ENCODE results near the gene ERI3. TPM values are rescaled to one million over a fixed set of nuclear protein-coding genes. Genes with fewer than 3 reads are reported as not detected.

ERI3 gene
- total RNA-seq, 1 donor from 2014 or later, result 70.7 TPM

GRCh38 chr1:44262816-44263567, 92.1 kb downstream of the ERI3 start:
- Mint-ChIP-seq H3K27ac (no peak overlapping the region), H3K36me3 (peaks cover 3% of the 10 kb centered on the region), H3K9me3 (no peaks in the 10 kb centered on the region), H3K27me3 (ENCODE audit: low read depth) (no peaks in the 10 kb centered on the region), H3K4me3 (no peak overlapping the region), H3K4me1 (peaks cover 3% of the 10 kb centered on the region)
- TF ChIP-seq CTCF (IDR thresholded peaks at IDR 0.05; ENCODE audit: unreplicated experiment), result no peak
- DNase-seq (ENCODE audit: low spot score in 2 of 2, unreplicated experiment in 2 of 2), result no peak

- Mint-ChIP-seq H3K4me1 (peaks cover 6% of the 10 kb centered on the region), H3K27me3 (ENCODE audit: low read depth) (no peaks in the 10 kb centered on the region), H3K27ac (no peak overlapping the region), H3K4me3 (no peak overlapping the region), H3K36me3 (peaks cover 3% of the 10 kb centered on the region), H3K9me3 (no peaks in the 10 kb centered on the region)
- no peak for TF ChIP-seq CTCF (IDR thresholded peaks at IDR 0.05; ENCODE audit: unreplicated experiment)
- no peak for DNase-seq (ENCODE audit: low spot score in 2 of 2, unreplicated experiment in 2 of 2)
These were observed 92.6 kb downstream of the ERI3 start for GRCh38 chr1:44262414-44262813.

- H3K27me3 Mint-ChIP-seq (ENCODE audit: low read depth), result no peaks in the 10 kb centered on the region
- H3K9me3 Mint-ChIP-seq, result no peaks in the 10 kb centered on the region
- H3K36me3 Mint-ChIP-seq, result peaks cover 3% of the 10 kb centered on the region
- no peak overlapping the region for H3K4me3 Mint-ChIP-seq
- no peak for TF ChIP-seq CTCF (IDR thresholded peaks at IDR 0.05; ENCODE audit: unreplicated experiment)
- H3K27ac Mint-ChIP-seq, result no peak overlapping the region
- no peak for DNase-seq (ENCODE audit: low spot score in 2 of 2, unreplicated experiment in 2 of 2)
- peaks cover 6% of the 10 kb centered on the region for H3K4me1 Mint-ChIP-seq
These were observed 93.1 kb downstream of the ERI3 start for GRCh38 chr1:44261962-44262361.

GRCh38 chr1:44261171-44261817, 93.8 kb downstream of the ERI3 start:
- no peaks in the 10 kb centered on the region for H3K27me3 Mint-ChIP-seq (ENCODE audit: low read depth)
- H3K36me3 Mint-ChIP-seq, result peaks cover 3% of the 10 kb centered on the region
- H3K27ac Mint-ChIP-seq, result no peak overlapping the region
- peaks cover 6% of the 10 kb centered on the region for H3K4me1 Mint-ChIP-seq
- H3K4me3 Mint-ChIP-seq, result no peak overlapping the region
- DNase-seq (ENCODE audit: low spot score in 2 of 2, unreplicated experiment in 2 of 2), result no peak
- no peak for TF ChIP-seq CTCF (IDR thresholded peaks at IDR 0.05; ENCODE audit: unreplicated experiment)
- no peaks in the 10 kb centered on the region for H3K9me3 Mint-ChIP-seq

- no peak overlapping the region for H3K27ac Mint-ChIP-seq
- H3K4me3 Mint-ChIP-seq, result no peak overlapping the region
- peaks cover 6% of the 10 kb centered on the region for H3K4me1 Mint-ChIP-seq
- DNase-seq (ENCODE audit: low spot score in 2 of 2, unreplicated experiment in 2 of 2), result no peak
- H3K36me3 Mint-ChIP-seq, result peaks cover 3% of the 10 kb centered on the region
- no peak for TF ChIP-seq CTCF (IDR thresholded peaks at IDR 0.05; ENCODE audit: unreplicated experiment)
- H3K9me3 Mint-ChIP-seq, result no peaks in the 10 kb centered on the region
- H3K27me3 Mint-ChIP-seq (ENCODE audit: low read depth), result no peaks in the 10 kb centered on the region
These were observed 94.3 kb downstream of the ERI3 start for GRCh38 chr1:44260792-44261170.

All from mesothelial cell of epicardium (in vitro differentiated cells).